ENCODE data around the gene RNF13.
A peak's percentile ranks its signal among the peaks of the same experiment; 100 is the strongest.

Gene RNF13

DNA sequence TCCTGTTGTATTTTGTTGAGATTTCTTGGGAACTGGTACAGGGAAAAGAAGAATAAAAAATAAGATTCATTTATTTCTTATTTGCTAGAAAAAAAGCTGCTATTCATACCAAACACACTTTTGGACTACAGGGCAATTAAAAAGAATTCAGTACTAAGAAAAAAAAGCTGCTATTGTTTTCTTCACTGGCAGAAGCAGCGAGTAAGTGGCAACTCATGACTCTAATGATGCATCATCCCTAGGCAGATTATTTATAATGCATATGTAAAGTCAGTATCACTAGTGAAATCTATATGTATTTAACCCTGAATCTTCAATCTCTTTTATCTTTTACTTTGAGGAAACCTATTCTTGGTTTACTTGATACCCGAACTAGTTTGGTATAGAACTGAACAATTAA is 142.4 kb downstream of the RNF13 start:
- FAIRE-seq (peak; percentile 76), DNase-seq (ENCODE audit: insufficient read length, low spot score) (no peak)
- no peak for TF ChIP-seq POLR2A (IDR thresholded peaks at IDR 0.05; ENCODE audit: low read depth, low read length)

DNA sequence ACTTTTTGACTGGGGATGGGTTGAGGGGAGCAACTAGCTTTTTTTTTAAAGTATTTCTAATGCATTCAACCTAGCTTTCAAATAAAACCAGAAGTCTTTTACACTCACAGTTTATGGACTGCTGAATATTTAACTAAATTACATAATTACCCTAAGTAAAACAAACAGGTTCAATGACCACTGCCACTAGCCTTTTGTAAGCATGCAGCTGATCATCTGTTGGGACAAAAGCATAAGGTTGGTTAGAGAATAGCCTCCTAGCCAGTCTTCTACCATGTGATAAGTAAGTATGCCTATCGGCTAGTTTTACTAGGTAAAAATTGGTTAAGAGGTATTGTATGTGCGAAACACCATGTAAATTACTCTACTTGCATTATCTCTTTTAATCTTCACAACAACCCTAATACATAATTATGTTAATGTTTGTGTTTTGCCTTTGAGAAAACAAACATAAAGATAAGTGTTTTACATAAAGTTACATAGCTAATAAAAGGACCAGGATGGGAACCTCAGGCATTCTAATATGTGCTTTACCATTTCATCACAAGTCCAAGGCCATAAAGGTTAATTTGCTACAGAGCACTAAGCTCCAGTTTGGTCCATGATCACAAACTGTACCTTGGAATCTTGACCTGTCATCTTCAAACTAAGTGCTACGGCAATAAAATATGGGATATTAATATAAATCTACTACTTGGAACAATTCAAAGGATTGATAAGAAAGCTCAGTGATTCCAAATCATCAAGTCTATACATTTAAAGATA is 144.5 kb downstream of the RNF13 start:
- DNase-seq (ENCODE audit: insufficient read length, low spot score) (no peak), FAIRE-seq (peak; percentile 72)
- no peak for TF ChIP-seq POLR2A (IDR thresholded peaks at IDR 0.05; ENCODE audit: low read depth, low read length)

DNA sequence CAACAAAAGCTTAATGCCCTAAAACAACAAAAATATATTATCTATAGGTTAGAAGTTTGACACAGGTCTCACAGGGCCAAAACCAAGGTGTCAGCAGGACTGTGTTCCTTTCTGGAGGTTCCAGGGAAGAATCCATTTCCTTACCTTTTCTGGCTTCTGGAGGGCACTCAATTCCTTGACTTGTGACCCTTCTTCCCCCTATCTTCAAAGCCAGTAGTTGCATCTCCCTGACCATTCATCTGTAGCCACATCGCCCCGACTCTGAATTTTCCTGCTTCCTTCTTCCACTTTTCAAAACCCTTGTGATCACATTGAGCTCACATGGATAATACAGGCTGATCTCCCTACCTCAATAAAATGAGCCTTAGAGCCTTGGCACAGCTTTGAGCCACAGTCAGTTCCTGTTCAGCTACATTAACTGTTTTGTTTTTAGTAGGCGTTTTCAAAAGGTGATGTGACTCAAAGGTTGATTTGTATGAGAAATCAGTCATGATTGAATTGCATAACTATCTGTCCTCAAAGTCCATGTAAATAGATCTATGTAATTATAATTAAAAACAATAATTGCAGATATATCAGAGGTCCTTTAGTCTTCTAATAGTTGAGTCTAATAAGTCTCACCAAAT is 145.3 kb downstream of the RNF13 start:
- DNase-seq (ENCODE audit: insufficient read length, low spot score) (no peak), FAIRE-seq (peak; percentile 70)
- no peak for TF ChIP-seq POLR2A (IDR thresholded peaks at IDR 0.05; ENCODE audit: low read depth, low read length)

DNA sequence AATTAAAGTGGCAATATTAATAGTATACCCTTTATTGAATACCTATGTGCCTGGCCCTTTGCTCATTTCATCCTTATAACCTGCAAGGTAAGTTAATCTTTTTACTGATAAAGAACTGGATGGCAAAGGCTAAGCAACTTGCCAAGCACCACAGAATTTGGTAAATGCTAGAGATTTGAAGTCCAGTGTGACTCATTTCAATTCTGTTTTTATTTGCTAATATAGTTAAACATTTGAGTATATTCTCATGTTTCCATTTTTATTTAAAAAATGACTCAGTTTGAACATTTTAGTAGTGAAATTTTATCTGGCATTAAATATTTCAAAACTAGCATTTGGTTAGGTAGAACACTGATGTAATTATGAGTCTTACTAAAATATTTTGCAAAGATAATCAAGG is 146.4 kb downstream of the RNF13 start:
- TF ChIP-seq POLR2A (IDR thresholded peaks at IDR 0.05; ENCODE audit: low read depth, low read length), result no peak
- no peak for DNase-seq (ENCODE audit: insufficient read length, low spot score)
- no peak for FAIRE-seq

DNA sequence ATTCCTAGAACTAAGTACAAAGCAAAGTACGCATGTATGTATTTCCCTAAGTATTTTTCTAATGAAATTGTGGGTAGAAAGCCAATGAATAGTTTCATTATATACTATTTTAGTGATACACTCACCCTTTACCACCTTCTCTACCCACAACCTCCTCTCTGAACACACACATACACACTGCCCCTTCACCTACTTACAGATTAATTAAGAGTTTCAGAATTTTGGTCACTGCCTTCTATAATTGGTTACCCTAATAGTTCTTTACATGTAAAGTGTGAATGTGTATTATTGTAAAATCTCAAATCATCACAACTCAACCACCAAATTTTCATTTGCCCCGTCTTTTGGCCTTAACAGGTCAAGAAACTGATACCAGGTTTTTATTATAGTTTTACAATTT is 150.5 kb downstream of the RNF13 start:
- DNase-seq (ENCODE audit: insufficient read length, low spot score) (no peak), FAIRE-seq (no peak)
- TF ChIP-seq POLR2A (IDR thresholded peaks at IDR 0.05; ENCODE audit: low read depth, low read length), result no peak

DNA sequence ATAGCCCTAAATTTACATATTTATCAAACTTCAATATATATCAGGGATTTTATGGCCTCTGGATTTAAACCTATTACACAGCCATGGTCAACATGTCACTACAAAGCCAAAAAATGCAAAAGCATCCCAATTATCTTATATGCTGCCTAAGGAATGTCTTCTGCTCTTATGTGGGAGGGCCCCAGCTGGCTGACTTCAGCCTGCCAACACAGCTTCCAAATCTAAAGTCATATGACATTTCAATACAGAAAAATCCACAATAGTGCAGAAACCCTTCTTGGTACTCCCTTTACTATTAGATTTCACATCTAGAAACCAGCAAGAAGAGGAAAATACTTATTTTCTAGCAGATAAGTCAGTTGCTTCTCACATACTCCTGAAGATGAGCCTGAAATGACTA is 151.3 kb downstream of the RNF13 start:
- DNase-seq (ENCODE audit: insufficient read length, low spot score) (no peak), FAIRE-seq (no peak)
- no peak for TF ChIP-seq POLR2A (IDR thresholded peaks at IDR 0.05; ENCODE audit: low read depth, low read length)

DNA sequence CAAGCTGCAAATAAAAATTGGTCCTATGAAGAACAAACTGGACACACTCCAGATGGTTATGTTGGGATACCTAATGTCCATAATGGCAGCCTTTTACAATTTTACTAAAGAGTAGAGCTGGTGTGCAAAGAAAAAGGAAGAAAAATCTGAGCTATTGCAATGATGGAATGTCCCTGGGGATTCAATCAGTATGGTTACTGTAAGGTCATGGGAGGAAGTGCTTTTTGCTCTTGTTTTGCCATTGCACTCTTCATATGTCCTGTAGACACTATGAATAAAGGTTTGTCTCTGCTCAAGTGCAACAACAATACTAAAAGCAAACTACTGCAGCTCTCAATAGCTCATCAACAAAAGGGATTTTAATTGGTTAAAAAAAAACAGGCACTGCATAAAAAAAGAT is 152.3 kb downstream of the RNF13 start:
- no peak for TF ChIP-seq POLR2A (IDR thresholded peaks at IDR 0.05; ENCODE audit: low read depth, low read length)
- FAIRE-seq (peak; percentile 27), DNase-seq (ENCODE audit: insufficient read length, low spot score) (no peak)

DNA sequence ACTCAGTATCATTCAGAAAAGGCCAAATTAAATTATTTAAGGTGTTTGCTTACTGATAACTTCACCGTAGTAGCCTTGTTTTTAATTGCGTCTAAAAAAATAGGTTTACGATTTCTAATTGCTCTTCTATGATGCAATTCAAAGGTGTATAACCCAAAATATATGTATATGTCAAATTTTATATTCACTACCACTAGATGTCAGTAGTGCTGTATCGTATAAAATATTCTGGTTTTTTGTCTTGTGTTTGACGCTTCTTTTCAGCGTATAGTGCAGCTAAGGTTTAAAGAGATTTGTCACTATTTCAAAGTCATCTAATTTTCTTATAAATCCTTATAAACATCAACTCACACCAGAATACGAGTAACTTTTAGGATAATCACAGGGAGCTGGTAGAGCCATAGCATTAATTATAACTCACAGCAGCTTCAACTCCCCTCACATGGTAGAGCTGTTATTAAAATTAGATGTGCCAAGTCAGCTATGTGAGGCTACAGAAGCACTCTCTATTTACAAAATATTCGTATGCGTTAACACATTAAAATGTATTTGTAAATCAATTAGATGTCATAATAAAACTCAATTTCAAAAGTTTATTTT is 154.2 kb downstream of the RNF13 start:
- FAIRE-seq, result peak; percentile 53
- TF ChIP-seq POLR2A (IDR thresholded peaks at IDR 0.05; ENCODE audit: low read depth, low read length), result no peak
- no peak for DNase-seq (ENCODE audit: insufficient read length, low spot score)

DNA sequence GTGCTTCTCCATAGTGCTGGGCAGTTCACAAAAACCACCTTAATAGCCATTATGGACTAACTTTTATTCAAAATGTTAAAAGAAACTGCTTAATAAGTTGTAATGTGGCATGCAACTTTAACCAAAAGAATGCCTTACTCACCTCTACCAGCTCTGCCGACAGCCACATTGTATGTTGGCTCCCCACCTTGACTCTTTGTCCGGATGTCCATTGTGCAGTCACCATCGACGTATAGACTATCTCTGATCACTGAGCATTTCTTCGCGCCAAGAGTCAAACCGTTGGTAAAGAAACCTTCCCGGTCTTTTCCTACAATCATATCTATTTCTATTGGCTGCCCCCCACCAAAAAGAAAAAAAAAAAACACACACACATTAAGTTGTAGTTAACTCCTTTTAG is 155.2 kb downstream of the RNF13 start:
- FAIRE-seq (peak; percentile 81), DNase-seq (ENCODE audit: insufficient read length, low spot score) (no peak)
- TF ChIP-seq POLR2A (IDR thresholded peaks at IDR 0.05; ENCODE audit: low read depth, low read length), result no peak

DNA sequence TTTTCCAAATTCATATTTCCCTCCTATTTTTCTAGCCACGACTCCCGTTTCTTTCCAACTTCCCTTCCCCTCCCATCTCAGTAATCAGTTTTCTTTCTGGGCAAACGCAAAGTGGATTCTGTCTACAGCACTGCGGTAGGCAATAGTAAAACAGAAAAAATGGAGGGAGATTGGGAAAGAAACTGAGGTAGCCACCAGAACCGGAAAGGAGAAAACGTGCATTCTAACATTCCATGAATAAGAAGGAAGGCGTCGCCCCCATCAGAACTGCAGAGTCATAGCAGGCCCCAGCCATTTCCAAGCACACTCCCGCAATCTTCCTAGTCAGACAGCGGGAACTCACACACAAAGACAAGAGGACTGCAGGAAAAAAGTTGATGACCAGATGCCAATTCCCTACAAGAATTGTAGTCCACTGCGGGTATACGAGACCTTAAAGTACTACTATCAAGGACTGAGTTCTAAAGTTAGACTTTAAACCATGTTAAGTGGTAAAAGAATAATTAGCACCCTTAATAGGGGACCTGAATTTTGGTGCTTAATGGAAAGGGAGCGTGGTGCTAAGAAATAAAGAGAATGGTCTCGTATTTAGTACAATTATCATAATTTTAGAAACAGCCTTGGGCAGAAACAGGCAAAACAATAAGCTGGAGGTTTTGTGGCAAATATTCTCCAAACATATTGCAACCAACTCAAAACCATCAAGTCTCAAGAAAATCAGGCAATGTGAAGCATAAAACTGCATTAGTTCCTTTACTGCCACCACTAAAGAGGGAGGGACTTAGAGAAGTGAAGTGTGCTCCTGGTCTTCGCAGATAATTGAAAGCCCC is 156.3 kb downstream of the RNF13 start:
- FAIRE-seq (peak; percentile 92), DNase-seq (ENCODE audit: insufficient read length, low spot score) (peak; percentile 40)
- TF ChIP-seq POLR2A (IDR thresholded peaks at IDR 0.05; ENCODE audit: low read depth, low read length), result no peak; the same call in 1 of the 2 replicates

DNA sequence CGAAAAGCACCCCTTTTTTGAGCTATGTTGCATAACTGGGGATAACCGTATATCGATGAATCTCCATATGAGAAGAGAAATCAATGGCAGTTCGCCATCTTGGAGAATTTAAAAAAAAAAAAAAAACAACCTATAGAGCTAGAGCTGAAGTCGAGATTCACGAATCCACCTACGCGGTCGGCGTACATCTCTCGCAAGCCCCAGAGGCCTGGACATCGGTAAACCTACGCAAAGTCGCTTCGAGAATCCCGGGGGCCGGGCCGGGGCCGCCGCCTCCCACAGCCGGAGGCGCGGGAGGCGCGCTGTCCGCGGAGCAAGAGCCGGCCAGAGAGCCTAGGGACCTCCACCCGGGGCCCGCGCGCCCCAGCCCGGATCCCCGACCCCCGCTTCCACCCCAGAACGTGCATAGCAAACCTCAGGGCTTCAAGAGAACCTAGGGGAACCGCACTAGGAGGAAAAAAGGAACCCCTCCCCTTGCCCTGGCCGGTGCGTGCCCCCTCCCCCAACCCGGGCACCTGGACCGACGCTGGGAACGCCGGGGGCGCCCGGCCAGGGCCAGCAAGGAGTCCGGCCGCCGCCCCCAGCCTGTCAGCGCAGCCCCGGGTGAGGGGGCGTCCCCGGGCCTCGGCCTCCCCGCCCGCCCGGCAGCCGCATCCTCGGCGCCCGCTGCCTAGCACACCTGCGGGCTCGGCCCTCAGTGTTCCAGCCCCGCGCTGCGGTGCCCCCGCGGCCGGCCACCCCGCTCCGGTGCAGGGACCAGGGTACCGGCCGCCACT is 157.1 kb downstream of the RNF13 start:
- FAIRE-seq, result peak; percentile 81
- TF ChIP-seq POLR2A (IDR thresholded peaks at IDR 0.05; ENCODE audit: low read depth, low read length), result no peak
- DNase-seq (ENCODE audit: insufficient read length, low spot score), result peak; percentile 17

DNA sequence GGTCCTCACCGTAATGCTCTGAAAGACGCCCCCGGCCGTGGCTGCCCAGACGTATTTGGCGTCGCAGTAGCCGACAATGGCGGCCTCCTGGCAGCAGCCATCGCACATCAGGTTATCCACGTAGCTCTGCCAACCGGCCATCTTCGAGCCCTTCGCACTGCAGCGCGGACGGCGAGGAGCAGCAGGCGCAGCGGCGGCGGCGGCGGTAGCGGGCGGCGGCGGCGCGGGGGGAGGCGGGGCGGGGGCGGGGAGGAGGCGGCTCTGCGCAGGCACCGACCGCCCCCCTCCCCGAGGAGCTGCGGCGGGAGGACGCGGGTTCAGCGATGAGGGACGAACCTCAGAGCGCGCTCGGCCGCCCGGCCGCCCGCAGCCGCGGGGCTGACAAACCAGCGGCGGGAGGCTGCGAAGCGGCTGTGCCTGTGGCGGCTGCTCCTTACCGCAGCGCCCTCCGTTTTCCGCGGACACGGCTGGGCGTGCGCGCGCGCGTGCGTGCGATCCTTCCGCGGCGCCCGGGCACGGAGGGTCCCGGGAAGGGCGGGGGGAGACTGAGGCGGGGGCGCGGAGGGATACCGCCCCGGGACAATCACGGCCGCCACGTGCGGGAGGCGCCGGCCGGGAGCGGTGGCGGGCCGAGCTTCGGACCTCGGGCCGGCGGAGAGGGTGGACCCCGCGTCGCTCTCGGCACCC is 157.8 kb downstream of the RNF13 start, which contains the start of gene PFN2:
TSS of gene PFN2 (minus strand) at position 180 of the 687 bp plus-strand sequence. CDS start at position 141, 39 bp downstream.
- DNase-seq (ENCODE audit: insufficient read length, low spot score) (peak; percentile 40), FAIRE-seq (no peak)
- TF ChIP-seq POLR2A (IDR thresholded peaks at IDR 0.05; ENCODE audit: low read depth, low read length), result peak; percentile 77

Measured in H54 (cell line).